HEK293T (cell line): ENCODE data around the gene TYMP.
A peak's percentile ranks its signal among the peaks of the same experiment; 100 is the strongest.

Experiments
- CTCF ChIA-PET: fragments of 350-600 bp; formaldehyde crosslinking; extraction: SDS; loops from one replicate; lab custom pipeline; 2021; ENCODE audit warnings: antibody characterized with exemption, inconsistent platforms; lab: Yijun Ruan, JAX
- POLR2A ChIA-PET: fragments of 350-600 bp; formaldehyde crosslinking; extraction: SDS; loops from one replicate; lab custom pipeline; 2020; ENCODE audit warnings: antibody characterized with exemption, inconsistent platforms; lab: Yijun Ruan, JAX
- DNase-seq: peaks from one replicate; pipeline ENCODE4 v3.0.0; 2012; ENCODE audit warnings: mixed read lengths; ENCODE audit errors: extremely low spot score
- ARNT ChIP-seq: fragments of 450-650 bp; IDR thresholded peaks from 2 replicates; pipeline ENCODE4 v1.6.1; 2017; ENCODE audit warnings: mild to moderate bottlenecking
- BHLHE40 ChIP-seq: fragments of 450-650 bp; IDR thresholded peaks from 2 replicates; pipeline ENCODE4 v1.6.1; 2016; ENCODE audit warnings: mild to moderate bottlenecking, moderate library complexity, borderline replicate concordance
- CTBP1 ChIP-seq: fragments of 450-650 bp; IDR thresholded peaks from 2 replicates; pipeline ENCODE4 v1.6.1; 2016; ENCODE audit warnings: borderline replicate concordance
- ELF4 ChIP-seq: fragments of 450-650 bp; IDR thresholded peaks from 2 replicates; pipeline ENCODE4 v1.6.1; 2017; ENCODE audit warnings: antibody characterized with exemption
- FOXA1 ChIP-seq: fragments of 450-650 bp; IDR thresholded peaks from 2 replicates; pipeline ENCODE4 v1.6.1; 2016; ENCODE audit warnings: mild to moderate bottlenecking
- FOXK2 ChIP-seq: fragments of 450-650 bp; IDR thresholded peaks from 2 replicates; pipeline ENCODE4 v1.6.1; 2016; ENCODE audit warnings: mild to moderate bottlenecking
- FOXM1 ChIP-seq: fragments of 450-650 bp; IDR thresholded peaks from 2 replicates; pipeline ENCODE4 v1.6.1; 2017; ENCODE audit warnings: mild to moderate bottlenecking, borderline replicate concordance
- HDGF ChIP-seq: fragments of 450-650 bp; IDR thresholded peaks from 2 replicates; pipeline ENCODE4 v1.6.1; 2017; ENCODE audit warnings: antibody characterized with exemption, borderline replicate concordance
- L3MBTL2 ChIP-seq: fragments of 450-650 bp; conservative IDR thresholded peaks from 2 replicates; pipeline ENCODE4 v1.6.1; 2016; ENCODE audit warnings: mild to moderate bottlenecking
- LEF1 ChIP-seq: fragments of 450-650 bp; IDR thresholded peaks from 2 replicates; pipeline ENCODE4 v1.6.1; 2017; ENCODE audit warnings: mild to moderate bottlenecking, borderline replicate concordance
- NFRKB ChIP-seq: fragments of 450-650 bp; IDR thresholded peaks from 2 replicates; pipeline ENCODE4 v1.6.1; 2016; ENCODE audit warnings: mild to moderate bottlenecking, moderate library complexity
- PKNOX1 ChIP-seq: fragments of 450-650 bp; IDR thresholded peaks from 2 replicates; pipeline ENCODE4 v1.6.1; 2016
- SP1 ChIP-seq: fragments of 450-650 bp; IDR thresholded peaks from 2 replicates; pipeline ENCODE4 v1.6.1; 2017
- SUZ12 ChIP-seq: fragments of 450-650 bp; IDR thresholded peaks from 2 replicates; pipeline ENCODE4 v1.6.1; 2016; ENCODE audit warnings: mild to moderate bottlenecking
- TARDBP ChIP-seq: fragments of 450-650 bp; IDR thresholded peaks from 2 replicates; pipeline ENCODE4 v1.6.1; 2016
- ZNF384 ChIP-seq: fragments of 450-650 bp; IDR thresholded peaks from 2 replicates; pipeline ENCODE4 v1.6.1; 2016

The TYMP gene

GRCh38 chr22:50564289-50564688 lies 34.5 kb upstream of the TYMP start:
- no peak for DNase-seq
- ChIA-PET POLR2A (interaction anchor here (1.4 to 4.2 kb wide), 4 partner anchors 9 to 39 kb away, joined by 3 to 59 read pairs (median 14); partner anchors contain the start of genes CHKB and SCO2), CTCF (interaction anchor here (2.0 kb wide), 2 partner anchors 23 to 57 kb away, joined by 7 to 10 read pairs; no protein-coding TSS in a partner anchor)
- TF ChIP-seq ELF4 = no peak
- no peak for TF ChIP-seq BHLHE40
- TF ChIP-seq HDGF = no peak
- no peak for TF ChIP-seq TARDBP

- ChIA-PET POLR2A (interaction anchor here (0.6 to 4.2 kb wide), 8 partner anchors 9 to 139 kb away, joined by 3 to 59 read pairs (median 3); partner anchors contain the start of genes CHKB and SCO2), CTCF (interaction anchor here (0.6 to 2.0 kb wide), 12 partner anchors 9 to 128 kb away, joined by 3 to 12 read pairs (median 6); partner anchors contain the start of genes KLHDC7B and SCO2)
Observed at GRCh38 chr22:50563413-50564160, 33.8 kb upstream of the TYMP start.

GRCh38 chr22:50562523-50563412 lies 33.0 kb upstream of the TYMP start, which contains the start of gene SYCE3:
Gene SYCE3, minus strand, starts transcription at chr22:50562919. Its CDS starts 6,514 bp downstream, at chr22:50556405.
- POLR2A ChIA-PET = interaction anchor here (0.6 to 4.2 kb wide), 11 partner anchors 9 to 140 kb away, joined by 3 to 59 read pairs (median 3); partner anchors contain the start of genes CHKB and SCO2

More at GRCh38 chr22:50563413-50564160, 33.8 kb upstream of the TYMP start:
- DNase-seq = no peak
- no peak for TF ChIP-seq ELF4
- no peak for TF ChIP-seq SP1
- no peak for TF ChIP-seq CTBP1
- no peak for TF ChIP-seq HDGF
- no peak for TF ChIP-seq BHLHE40
- TF ChIP-seq NFRKB = no peak
- no peak for TF ChIP-seq LEF1
- TF ChIP-seq ARNT = no peak
- no peak for TF ChIP-seq TARDBP
- no peak for TF ChIP-seq L3MBTL2
- no peak for TF ChIP-seq FOXA1

GRCh38 chr22:50561401-50562358 lies 31.9 kb upstream of the TYMP start:
- DNase-seq = no peak
- ChIA-PET CTCF (no interaction called here), POLR2A (no interaction called here)
- no peak for TF ChIP-seq TARDBP
- no peak for TF ChIP-seq FOXA1
- no peak for TF ChIP-seq PKNOX1
- no peak for TF ChIP-seq CTBP1
- TF ChIP-seq L3MBTL2 = no peak
- no peak for TF ChIP-seq LEF1
- no peak for TF ChIP-seq ARNT
- TF ChIP-seq BHLHE40 = no peak
- TF ChIP-seq SUZ12 = no peak
- no peak for TF ChIP-seq SP1
- no peak for TF ChIP-seq HDGF
- no peak for TF ChIP-seq ELF4
- no peak for TF ChIP-seq ZNF384
- no peak for TF ChIP-seq FOXM1
- TF ChIP-seq NFRKB = no peak
- no peak for TF ChIP-seq FOXK2

More at GRCh38 chr22:50562523-50563412, 33.0 kb upstream of the TYMP start, which contains the start of gene SYCE3:
- no peak for TF ChIP-seq FOXA1
- no peak for TF ChIP-seq FOXM1
- no peak for TF ChIP-seq SUZ12
- TF ChIP-seq L3MBTL2 = no peak
- no peak for TF ChIP-seq CTBP1
- no peak for TF ChIP-seq SP1
- peak; percentile 54 for TF ChIP-seq ELF4
- peak; percentile 98 for DNase-seq
- CTCF ChIA-PET = interaction anchor here (0.6 to 2.0 kb wide), 13 partner anchors 10 to 129 kb away, joined by 3 to 12 read pairs (median 5); partner anchors contain the start of genes KLHDC7B and SCO2

GRCh38 chr22:50560034-50560433 lies 30.2 kb upstream of the TYMP start:
- DNase-seq = no peak
- TF ChIP-seq TARDBP (no peak), CTBP1 (no peak), SUZ12 (no peak), FOXM1 (no peak), ZNF384 (no peak), NFRKB (no peak)
- ChIA-PET POLR2A (interaction anchor here (0.9 kb wide), 1 partner anchor 35 kb away, joined by 4 read pairs; the partner anchor contains the start of gene SCO2), CTCF (interaction anchor here (0.6 to 1.0 kb wide), 2 partner anchors 34 to 201 kb away, joined by 3 to 4 read pairs; partner anchors contain the start of gene SCO2)

GRCh38 chr22:50556703-50557102 lies 26.9 kb upstream of the TYMP start:
- POLR2A ChIA-PET = interaction anchor here (1.0 to 3.0 kb wide), 2 partner anchors 9 to 31 kb away, joined by 3 to 14 read pairs; partner anchors contain the start of gene SCO2
- DNase-seq = no peak
- TF ChIP-seq BHLHE40 (no peak), PKNOX1 (no peak), ARNT (no peak), ELF4 (no peak), CTBP1 (no peak), TARDBP (no peak)
- CTCF ChIA-PET = interaction anchor here (1.0 kb wide), 1 partner anchor 11 kb away, joined by 4 read pairs; the partner anchor contains the start of gene KLHDC7B
